ENCODE results near the gene C4B.
"Not testable (repeated sequence)": the region's sequence is repeated elsewhere in the genome, so short reads cannot be mapped to it uniquely, and the experiment has no call there.

The C4B gene

GRCh38 chr6:32014547-32014946 is at the start of gene C4B:
Gene C4B (plus strand): TSS chr6:32014795. CDS start chr6:32014846, 51 bp downstream.
- not testable (repeated sequence) for DNase-seq

- DNase-seq, result no peak
Observed at GRCh38 chr6:31965700-31966099, 48.9 kb upstream of the C4B start.

- DNase-seq, result no peak
Observed at GRCh38 chr6:31966506-31966905, 48.1 kb upstream of the C4B start.

GRCh38 chr6:31966997-31967925 is 47.3 kb upstream of the C4B start:
- no peak for DNase-seq

- DNase-seq, result no peak
Observed at GRCh38 chr6:31967926-31968320, 46.7 kb upstream of the C4B start.

GRCh38 chr6:31968326-31968725 is 46.3 kb upstream of the C4B start:
- no peak for DNase-seq

GRCh38 chr6:31968791-31969711 is 45.5 kb upstream of the C4B start:
- DNase-seq, result no peak

GRCh38 chr6:31969712-31970603 is 44.6 kb upstream of the C4B start:
- DNase-seq, result no peak

- DNase-seq, result peak in 1 of 2 experiments; percentile 35
Observed at GRCh38 chr6:31970604-31971271, 43.9 kb upstream of the C4B start.

GRCh38 chr6:31971279-31971992 is 43.2 kb upstream of the C4B start:
- DNase-seq, result peak in 1 of 2 experiments; percentile 43

GRCh38 chr6:31971993-31972708 is 42.4 kb upstream of the C4B start, which contains the start of gene DXO:
Gene DXO (minus strand): TSS chr6:31972138. CDS start chr6:31971675, 463 bp downstream.
- peak; percentile 98 to 99 for DNase-seq

- DNase-seq, result no peak
Observed at GRCh38 chr6:31972709-31973350, 41.8 kb upstream of the C4B start.

- not testable (repeated sequence) for DNase-seq
Observed at GRCh38 chr6:31976065-31976464, 38.5 kb upstream of the C4B start.

- no peak for DNase-seq
Observed at GRCh38 chr6:31977816-31978431, 36.7 kb upstream of the C4B start.

- DNase-seq, result no peak
Observed at GRCh38 chr6:31978831-31979230, 35.8 kb upstream of the C4B start.

- DNase-seq, result no peak
Observed at GRCh38 chr6:31979238-31979898, 35.2 kb upstream of the C4B start.

- DNase-seq, result not testable (repeated sequence)
Observed at GRCh38 chr6:31980195-31980876, 34.3 kb upstream of the C4B start.

- DNase-seq, result not testable (repeated sequence)
Observed at GRCh38 chr6:31980998-31981397, 33.6 kb upstream of the C4B start.
